Measurements from ENCODE around the gene RNF44. TPM values are rescaled to one million over a fixed set of nuclear protein-coding genes. Genes with fewer than 3 reads are reported as not detected.

Gene RNF44
- total and polyA plus RNA-seq, 2 experiments from 2014 or later = 13.0 to 17.4 TPM

GRCh38 chr5:176564002-176564401 is 26.8 kb upstream of the RNF44 start:
- no peaks in the 10 kb centered on the region for H3K9me3 ChIP-seq (ENCODE audit: low read depth)
- WGBS (ENCODE audit: low lambda C conversion rate, missing lambda C conversion rate) = 84% methylated on average over 10 of the region's 10 CpGs
- no peaks in the 10 kb centered on the region for H3K27me3 ChIP-seq
- TF ChIP-seq CTCF (IDR thresholded peaks at IDR 0.05; ENCODE audit: poor library complexity) (no peak), EZH2 (IDR thresholded peaks at IDR 0.05; ENCODE audit: borderline replicate concordance) (no peak), EZH2phosphoT487 (IDR thresholded peaks at IDR 0.05; ENCODE audit: low read depth, severe bottlenecking, unreplicated experiment) (no peak)
- no peak for DNase-seq (ENCODE audit: low spot score)
- H4K20me1 ChIP-seq (ENCODE audit: insufficient read depth, poor library complexity, severe bottlenecking) = no peaks in the 10 kb centered on the region
- H3K4me3 ChIP-seq = no peak overlapping the region
- no peak overlapping the region for H3K4me2 ChIP-seq
- H3K27ac ChIP-seq = no peak overlapping the region
- no peak overlapping the region for H2AFZ ChIP-seq
- H3K79me2 ChIP-seq = no peaks in the 10 kb centered on the region
- no peaks in the 10 kb centered on the region for H3K9me2 ChIP-seq (replicated peaks; ENCODE audit: insufficient read depth)
- H3K4me1 ChIP-seq (ENCODE audit: insufficient read depth) = no peaks in the 10 kb centered on the region
- no peaks in the 10 kb centered on the region for H3K36me3 ChIP-seq (replicated peaks; ENCODE audit: insufficient read depth, low read depth)

GRCh38 chr5:176562189-176562588 is 25.0 kb upstream of the RNF44 start:
- Histone ChIP-seq H3K36me3 (replicated peaks; ENCODE audit: insufficient read depth, low read depth) (no peaks in the 10 kb centered on the region), H2AFZ (no peak overlapping the region), H3K9me2 (replicated peaks; ENCODE audit: insufficient read depth) (no peaks in the 10 kb centered on the region), H3K4me1 (ENCODE audit: insufficient read depth) (no peaks in the 10 kb centered on the region), H3K79me2 (no peaks in the 10 kb centered on the region), H3K27me3 (no peaks in the 10 kb centered on the region), H3K27ac (no peak overlapping the region), H3K9me3 (ENCODE audit: low read depth) (no peaks in the 10 kb centered on the region), H4K20me1 (ENCODE audit: insufficient read depth, poor library complexity, severe bottlenecking) (no peaks in the 10 kb centered on the region), H3K4me3 (no peak overlapping the region), H3K4me2 (no peak overlapping the region)
- TF ChIP-seq EZH2 (IDR thresholded peaks at IDR 0.05; ENCODE audit: borderline replicate concordance) (no peak), CTCF (IDR thresholded peaks at IDR 0.05; ENCODE audit: poor library complexity) (no peak), EZH2phosphoT487 (IDR thresholded peaks at IDR 0.05; ENCODE audit: low read depth, severe bottlenecking, unreplicated experiment) (no peak)
- WGBS (ENCODE audit: low lambda C conversion rate, missing lambda C conversion rate) = 73% methylated on average over 10 of the region's 10 CpGs
- no peak for DNase-seq (ENCODE audit: low spot score)

GRCh38 chr5:176561259-176561658 is 24.1 kb upstream of the RNF44 start:
- Histone ChIP-seq H3K36me3 (replicated peaks; ENCODE audit: insufficient read depth, low read depth) (no peaks in the 10 kb centered on the region), H3K9me3 (ENCODE audit: low read depth) (no peaks in the 10 kb centered on the region), H4K20me1 (ENCODE audit: insufficient read depth, poor library complexity, severe bottlenecking) (no peaks in the 10 kb centered on the region), H3K4me2 (no peak overlapping the region), H3K4me3 (no peak overlapping the region), H3K9me2 (replicated peaks; ENCODE audit: insufficient read depth) (no peaks in the 10 kb centered on the region), H3K4me1 (ENCODE audit: insufficient read depth) (no peaks in the 10 kb centered on the region), H3K27ac (no peak overlapping the region), H2AFZ (no peak overlapping the region), H3K79me2 (no peaks in the 10 kb centered on the region), H3K27me3 (no peaks in the 10 kb centered on the region)
- no peak for TF ChIP-seq CTCF (IDR thresholded peaks at IDR 0.05; ENCODE audit: poor library complexity)
- no peak for TF ChIP-seq EZH2 (IDR thresholded peaks at IDR 0.05; ENCODE audit: borderline replicate concordance)
- no peak for TF ChIP-seq EZH2phosphoT487 (IDR thresholded peaks at IDR 0.05; ENCODE audit: low read depth, severe bottlenecking, unreplicated experiment)
- DNase-seq (ENCODE audit: low spot score) = no peak
- WGBS (ENCODE audit: low lambda C conversion rate, missing lambda C conversion rate) = 81% methylated on average over 3 of the region's 3 CpGs

- H3K9me3 ChIP-seq (ENCODE audit: low read depth) = no peaks in the 10 kb centered on the region
- no peak for DNase-seq (ENCODE audit: low spot score)
- TF ChIP-seq CTCF (IDR thresholded peaks at IDR 0.05; ENCODE audit: poor library complexity) = no peak
- no peak for TF ChIP-seq EZH2phosphoT487 (IDR thresholded peaks at IDR 0.05; ENCODE audit: low read depth, severe bottlenecking, unreplicated experiment)
- TF ChIP-seq EZH2 (IDR thresholded peaks at IDR 0.05; ENCODE audit: borderline replicate concordance) = no peak
- no peaks in the 10 kb centered on the region for H3K9me2 ChIP-seq (replicated peaks; ENCODE audit: insufficient read depth)
- H4K20me1 ChIP-seq (ENCODE audit: insufficient read depth, poor library complexity, severe bottlenecking) = no peaks in the 10 kb centered on the region
- no peaks in the 10 kb centered on the region for H3K27me3 ChIP-seq
- H3K4me2 ChIP-seq = no peak overlapping the region
- H3K27ac ChIP-seq = no peak overlapping the region
- H3K4me3 ChIP-seq = no peak overlapping the region
- H2AFZ ChIP-seq = no peak overlapping the region
- H3K4me1 ChIP-seq (ENCODE audit: insufficient read depth) = no peaks in the 10 kb centered on the region
- whole genome bisulfite sequencing (ENCODE audit: low lambda C conversion rate, missing lambda C conversion rate) = 79% methylated on average over 8 of the region's 8 CpGs
- H3K36me3 ChIP-seq (replicated peaks; ENCODE audit: insufficient read depth, low read depth) = no peaks in the 10 kb centered on the region
- H3K79me2 ChIP-seq = no peaks in the 10 kb centered on the region
Measured at GRCh38 chr5:176560364-176560763, 23.2 kb upstream of the RNF44 start.

Measured in hepatocyte (in vitro differentiated cells).